ENCODE data around the gene SMIM28. TPM values are rescaled to one million over a fixed set of nuclear protein-coding genes. Genes with fewer than 3 reads are reported as not detected.
"Not testable (repeated sequence)": the region's sequence is repeated elsewhere in the genome, so short reads cannot be mapped to it uniquely, and the experiment has no call there.

Gene SMIM28
- total and polyA plus RNA-seq, 5 experiments from 2014 or later, result not detected

GRCh38 chr6:138415125-138415524, 37.4 kb downstream of the SMIM28 start:
- no peaks in the 10 kb centered on the region for H3K27me3 Mint-ChIP-seq
- ATAC-seq, result no peak

GRCh38 chr6:138416206-138416605, 38.5 kb downstream of the SMIM28 start:
- DNase-seq (no peak), ATAC-seq (no peak)
- H3K4me1 Mint-ChIP-seq, result peaks cover 0 to 2% (median under 1%) of the 10 kb centered on the region in 4 donors
- no peak overlapping the region for H3K4me3 Mint-ChIP-seq
- peaks cover 0 to 10% (median 0%) of the 10 kb centered on the region in 9 donors for H3K9me3 Mint-ChIP-seq
- peaks cover 44 to 72% (median 62%) of the 10 kb centered on the region in 3 donors for H3K36me3 Mint-ChIP-seq
- POLR2A ChIA-PET, result no interaction called here
- H3K27me3 Mint-ChIP-seq, result no peaks in the 10 kb centered on the region
- peak overlapping the region in 3 of 10 donors; percentile 12 to 39 (median 35) for H3K27ac Mint-ChIP-seq

More at GRCh38 chr6:138415125-138415524, 37.4 kb downstream of the SMIM28 start:
- H3K4me3 Mint-ChIP-seq, result no peak overlapping the region
- H3K9me3 Mint-ChIP-seq, result peaks cover 0 to 10% (median 0%) of the 10 kb centered on the region in 9 donors
- H3K27ac Mint-ChIP-seq, result peak overlapping the region in 1 of 10 donors; percentile 47
- DNase-seq, result no peak
- H3K4me1 Mint-ChIP-seq, result peaks cover 0 to 7% (median 2%) of the 10 kb centered on the region in 4 donors
- POLR2A ChIA-PET, result no interaction called here
- peaks cover 44 to 83% (median 62%) of the 10 kb centered on the region in 3 donors for H3K36me3 Mint-ChIP-seq

- DNase-seq (no peak), ATAC-seq (no peak)
- peak overlapping the region in 4 of 10 donors; percentile 6 to 25 (median 19) for H3K27ac Mint-ChIP-seq
- no peaks in the 10 kb centered on the region for H3K4me1 Mint-ChIP-seq
- peaks cover 0 to 10% (median 0%) of the 10 kb centered on the region in 9 donors for H3K9me3 Mint-ChIP-seq
- no peak overlapping the region for H3K4me3 Mint-ChIP-seq
- H3K27me3 Mint-ChIP-seq, result no peaks in the 10 kb centered on the region
- peaks cover 44 to 60% (median 53%) of the 10 kb centered on the region in 3 donors for H3K36me3 Mint-ChIP-seq
- POLR2A ChIA-PET, result no interaction called here
These were observed 39.9 kb downstream of the SMIM28 start for GRCh38 chr6:138417493-138418117.

- Mint-ChIP-seq H3K9me3 (peaks cover 0 to 10% (median 0%) of the 10 kb centered on the region in 9 donors), H3K27ac (no peak overlapping the region)
- POLR2A ChIA-PET, result no interaction called here
These were observed 40.5 kb downstream of the SMIM28 start for GRCh38 chr6:138418118-138418742.

GRCh38 chr6:138419766-138420165, 42.1 kb downstream of the SMIM28 start:
- POLR2A ChIA-PET, result interaction anchor here (0.6 kb wide), 1 partner anchor 15 kb away, joined by 3 read pairs; no protein-coding TSS in a partner anchor
- Mint-ChIP-seq H3K4me3 (no peak overlapping the region), H3K36me3 (peaks cover 32 to 38% (median 34%) of the 10 kb centered on the region in 3 donors), H3K9me3 (peaks cover 0 to 10% (median 0%) of the 10 kb centered on the region in 9 donors), H3K27ac (no peak overlapping the region), H3K4me1 (peaks cover 0 to 8% (median 5%) of the 10 kb centered on the region in 4 donors), H3K27me3 (no peaks in the 10 kb centered on the region)
- ATAC-seq (no peak), DNase-seq (no peak)

More at GRCh38 chr6:138418118-138418742, 40.5 kb downstream of the SMIM28 start:
- Mint-ChIP-seq H3K27me3 (no peaks in the 10 kb centered on the region), H3K4me1 (peaks cover 0 to 5% (median 2%) of the 10 kb centered on the region in 4 donors), H3K4me3 (no peak overlapping the region), H3K36me3 (peaks cover 41 to 54% (median 47%) of the 10 kb centered on the region in 3 donors)
- no peak for ATAC-seq
- DNase-seq, result no peak

GRCh38 chr6:138420356-138420755, 42.7 kb downstream of the SMIM28 start:
- peaks cover 32 to 34% (median 34%) of the 10 kb centered on the region in 3 donors for H3K36me3 Mint-ChIP-seq
- H3K4me1 Mint-ChIP-seq, result peaks cover 0 to 8% (median 5%) of the 10 kb centered on the region in 4 donors
- no peak overlapping the region for H3K27ac Mint-ChIP-seq
- H3K4me3 Mint-ChIP-seq, result no peak overlapping the region
- H3K9me3 Mint-ChIP-seq, result peaks cover 0 to 10% (median 0%) of the 10 kb centered on the region in 9 donors
- POLR2A ChIA-PET, result interaction anchor here (0.6 kb wide), 1 partner anchor 15 kb away, joined by 3 read pairs; no protein-coding TSS in a partner anchor
- H3K27me3 Mint-ChIP-seq, result no peaks in the 10 kb centered on the region
- ATAC-seq (no peak), DNase-seq (no peak)

GRCh38 chr6:138421089-138421488, 43.4 kb downstream of the SMIM28 start:
- H3K9me3 Mint-ChIP-seq, result peaks cover 0 to 10% (median 0%) of the 10 kb centered on the region in 9 donors
- peaks cover 0 to 2% (median 0%) of the 10 kb centered on the region in 5 donors for H3K27me3 Mint-ChIP-seq
- POLR2A ChIA-PET, result no interaction called here
- no peak overlapping the region for H3K4me3 Mint-ChIP-seq
- H3K4me1 Mint-ChIP-seq, result peaks cover 0 to 8% (median 5%) of the 10 kb centered on the region in 4 donors
- no peak overlapping the region for H3K27ac Mint-ChIP-seq
- no peak for DNase-seq
- ATAC-seq, result no peak
- peaks cover 30 to 33% (median 32%) of the 10 kb centered on the region in 3 donors for H3K36me3 Mint-ChIP-seq

GRCh38 chr6:138421608-138422007, 43.9 kb downstream of the SMIM28 start:
- Mint-ChIP-seq H3K9me3 (peaks cover 0 to 10% (median 0%) of the 10 kb centered on the region in 9 donors), H3K36me3 (peaks cover 25 to 29% (median 28%) of the 10 kb centered on the region in 3 donors), H3K4me3 (no peak overlapping the region), H3K4me1 (peaks cover 0 to 8% (median 5%) of the 10 kb centered on the region in 4 donors), H3K27me3 (peaks cover 0 to 2% (median 0%) of the 10 kb centered on the region in 5 donors), H3K27ac (no peak overlapping the region)
- DNase-seq (no peak), ATAC-seq (no peak)
- POLR2A ChIA-PET, result no interaction called here

- Mint-ChIP-seq H3K36me3 (peaks cover 17 to 19% (median 18%) of the 10 kb centered on the region in 3 donors), H3K4me3 (no peak overlapping the region), H3K27me3 (peaks cover 0 to 3% (median 0%) of the 10 kb centered on the region in 5 donors), H3K9me3 (peaks cover 0 to 10% (median 0%) of the 10 kb centered on the region in 9 donors), H3K27ac (no peak overlapping the region), H3K4me1 (peaks cover 0 to 8% (median 5%) of the 10 kb centered on the region in 4 donors)
- POLR2A ChIA-PET, result interaction anchor here (0.7 to 1.2 kb wide), 2 partner anchors 19 to 101 kb away, joined by 4 to 5 read pairs; partner anchors contain the start of gene HEBP2
- no peak for ATAC-seq
- no peak for DNase-seq
These were observed 45.2 kb downstream of the SMIM28 start for GRCh38 chr6:138422861-138423260.

GRCh38 chr6:138424004-138424904, 46.5 kb downstream of the SMIM28 start:
- H3K4me1 Mint-ChIP-seq, result peaks cover 0 to 10% (median 5%) of the 10 kb centered on the region in 4 donors
- no peak overlapping the region for H3K4me3 Mint-ChIP-seq
- H3K9me3 Mint-ChIP-seq, result peaks cover 0 to under 1% (median 0%) of the 10 kb centered on the region in 9 donors
- no peak for ATAC-seq
- no peak overlapping the region for H3K27ac Mint-ChIP-seq
- POLR2A ChIA-PET, result no interaction called here
- H3K27me3 Mint-ChIP-seq, result peaks cover 0 to 4% (median under 1%) of the 10 kb centered on the region in 5 donors
- H3K36me3 Mint-ChIP-seq, result peaks cover 3 to 5% (median 4%) of the 10 kb centered on the region in 3 donors
- no peak for DNase-seq

- H3K9me3 Mint-ChIP-seq, H3K27me3 Mint-ChIP-seq, ATAC-seq, H3K36me3 Mint-ChIP-seq, H3K27ac Mint-ChIP-seq, POLR2A ChIA-PET, DNase-seq, H3K4me3 Mint-ChIP-seq, H3K4me1 Mint-ChIP-seq: not testable (repeated sequence)
These were observed 47.6 kb downstream of the SMIM28 start for GRCh38 chr6:138425256-138425655.

- no peak for ATAC-seq
- Mint-ChIP-seq H3K4me3 (no peak overlapping the region), H3K4me1 (peaks cover 0 to 14% (median 6%) of the 10 kb centered on the region in 4 donors), H3K9me3 (no peaks in the 10 kb centered on the region), H3K27ac (no peak overlapping the region), H3K27me3 (peaks cover 0 to 8% (median 5%) of the 10 kb centered on the region in 5 donors), H3K36me3 (no peaks in the 10 kb centered on the region)
- DNase-seq, result no peak
- POLR2A ChIA-PET, result no interaction called here
These were observed 48.9 kb downstream of the SMIM28 start for GRCh38 chr6:138426500-138427123.

All from naive thymus-derived CD8-positive, alpha-beta T cell (primary cell).